Suprapubic skin (tissue), 4 donors: Measurements from ENCODE around the gene PDE4D.

Source experiments
- CTCF ChIP-seq, 2 donors: fragments of 200-600 bp in 1 of 2; fragments of 450-650 bp in 1 of 2; sonication (generic) in 1 of 2; IDR thresholded peaks; one replicate each; pipeline ENCODE4 v1.5.1; 2016 to 2019; ENCODE audit warnings: antibody characterized with exemption in 2 of 2, mild to moderate bottlenecking in 1 of 2, moderate library complexity in 1 of 2
- EP300 ChIP-seq: sonication (generic); formaldehyde crosslinking; IDR thresholded peaks from one replicate; pipeline ENCODE4 v1.6.1; 2017; ENCODE audit warnings: antibody characterized with exemption
- POLR2A ChIP-seq, 2 donors: fragments of 450-650 bp; IDR thresholded peaks; one replicate each; pipeline ENCODE4 v1.6.1; 2017; ENCODE audit warnings: antibody characterized with exemption in 2 of 2, mild to moderate bottlenecking in 2 of 2, moderate library complexity in 2 of 2
- POLR2AphosphoS5 ChIP-seq, 3 donors: sonication (generic); formaldehyde crosslinking; IDR thresholded peaks; one replicate each; pipeline ENCODE4 v1.6.1; 2017; ENCODE audit warnings: antibody characterized with exemption in 3 of 3

- TF ChIP-seq POLR2A (IDR thresholded peaks at IDR 0.05), result no peak
- no peak for TF ChIP-seq CTCF (IDR thresholded peaks at IDR 0.05)
- no peak for TF ChIP-seq POLR2AphosphoS5 (IDR thresholded peaks at IDR 0.05)
- no peak for TF ChIP-seq EP300
Measured at GRCh38 chr5:59540366-59540765, 353.2 kb downstream of the PDE4D start.
